Measurements from ENCODE around the gene MAOA.
"Not testable (repeated sequence)": the region's sequence is repeated elsewhere in the genome, so short reads cannot be mapped to it uniquely, and the experiment has no call there.

MAOA gene

GRCh38 chrX:43725227-43725626, 69.1 kb downstream of the MAOA start:
- not testable (repeated sequence) for H3K4me1 ChIP-seq (ENCODE audit: control insufficient read depth, insufficient read depth, low read depth, low read length); H4K8ac ChIP-seq (ENCODE audit: low read length); H3K27ac ChIP-seq (ENCODE audit: low read length, poor library complexity, severe bottlenecking); H2BK12ac ChIP-seq (ENCODE audit: low read length in 2 of 2); H2BK5ac ChIP-seq (ENCODE audit: low read depth, low read length, poor library complexity, severe bottlenecking); H3K9ac ChIP-seq (ENCODE audit: low read length); H2BK15ac ChIP-seq (ENCODE audit: low read depth, poor library complexity, severe bottlenecking); H3K14ac ChIP-seq (ENCODE audit: low read length in 2 of 2); H2AFZ ChIP-seq (ENCODE audit: low read depth, low read length); H3K27me3 ChIP-seq (ENCODE audit: control insufficient read depth in 1 of 2, insufficient read depth in 1 of 2, low read length in 2 of 2); H3K18ac ChIP-seq (ENCODE audit: low read depth in 1 of 2, low read length in 2 of 2); H3K23ac ChIP-seq (ENCODE audit: low read length in 2 of 2); H2BK120ac ChIP-seq (ENCODE audit: low read depth, low read length); H3K4me2 ChIP-seq (ENCODE audit: low read length, poor library complexity, severe bottlenecking); H4K91ac ChIP-seq (ENCODE audit: low read length); H3K4ac ChIP-seq (ENCODE audit: low read depth in 1 of 2, low read length in 2 of 2); H3K4me3 ChIP-seq (ENCODE audit: insufficient read depth in 1 of 2, low read depth in 1 of 2, low read length in 2 of 2); H2AK5ac ChIP-seq (ENCODE audit: low read length, severe bottlenecking); H3K79me1 ChIP-seq (replicated peaks; ENCODE audit: low read length, poor library complexity, severe bottlenecking); DNase-seq; H3K36me3 ChIP-seq (ENCODE audit: control insufficient read depth in 1 of 2, insufficient read depth in 2 of 2, low read depth in 1 of 2, low read length in 2 of 2); H3K9me3 ChIP-seq (ENCODE audit: control insufficient read depth, low read length)
- WGBS, result 70% methylated on average over 5 of the region's 5 CpGs

- not testable (repeated sequence) for H2BK12ac ChIP-seq (ENCODE audit: low read length in 2 of 2); H3K14ac ChIP-seq (ENCODE audit: low read length in 2 of 2); H3K23ac ChIP-seq (ENCODE audit: low read length in 2 of 2); H2BK120ac ChIP-seq (ENCODE audit: low read depth, low read length); H2BK15ac ChIP-seq (ENCODE audit: low read depth, poor library complexity, severe bottlenecking); H3K9ac ChIP-seq (ENCODE audit: low read length); H3K27me3 ChIP-seq (ENCODE audit: control insufficient read depth in 1 of 2, insufficient read depth in 1 of 2, low read length in 2 of 2); H4K91ac ChIP-seq (ENCODE audit: low read length); H3K18ac ChIP-seq (ENCODE audit: low read depth in 1 of 2, low read length in 2 of 2); H3K4me3 ChIP-seq (ENCODE audit: insufficient read depth in 1 of 2, low read depth in 1 of 2, low read length in 2 of 2); DNase-seq; H3K79me1 ChIP-seq (replicated peaks; ENCODE audit: low read length, poor library complexity, severe bottlenecking); H3K4ac ChIP-seq (ENCODE audit: low read depth in 1 of 2, low read length in 2 of 2); H3K4me1 ChIP-seq (ENCODE audit: control insufficient read depth, insufficient read depth, low read depth, low read length); H2AK5ac ChIP-seq (ENCODE audit: low read length, severe bottlenecking); H3K36me3 ChIP-seq (ENCODE audit: control insufficient read depth in 1 of 2, insufficient read depth in 2 of 2, low read depth in 1 of 2, low read length in 2 of 2); H4K8ac ChIP-seq (ENCODE audit: low read length); H2BK5ac ChIP-seq (ENCODE audit: low read depth, low read length, poor library complexity, severe bottlenecking); H3K4me2 ChIP-seq (ENCODE audit: low read length, poor library complexity, severe bottlenecking); H3K9me3 ChIP-seq (ENCODE audit: control insufficient read depth, low read length); H2AFZ ChIP-seq (ENCODE audit: low read depth, low read length); H3K27ac ChIP-seq (ENCODE audit: low read length, poor library complexity, severe bottlenecking)
- WGBS, result 96% methylated on average over 4 of the region's 6 CpGs
Observed at GRCh38 chrX:43727254-43727653, 71.2 kb downstream of the MAOA start.

GRCh38 chrX:43728002-43728401, 71.9 kb downstream of the MAOA start:
- Histone ChIP-seq H4K8ac (ENCODE audit: low read length) (no peak overlapping the region), H2BK120ac (ENCODE audit: low read depth, low read length) (no peak overlapping the region), H3K9ac (ENCODE audit: low read length) (no peak overlapping the region), H3K27ac (ENCODE audit: low read length, poor library complexity, severe bottlenecking) (no peak overlapping the region), H3K4me2 (ENCODE audit: low read length, poor library complexity, severe bottlenecking) (no peak overlapping the region), H2BK15ac (ENCODE audit: low read depth, poor library complexity, severe bottlenecking) (no peak overlapping the region), H3K36me3 (ENCODE audit: control insufficient read depth in 1 of 2, insufficient read depth in 2 of 2, low read depth in 1 of 2, low read length in 2 of 2) (no peaks in the 10 kb centered on the region), H3K18ac (ENCODE audit: low read depth in 1 of 2, low read length in 2 of 2) (no peak overlapping the region), H3K23ac (ENCODE audit: low read length in 2 of 2) (no peak overlapping the region), H3K27me3 (ENCODE audit: control insufficient read depth in 1 of 2, insufficient read depth in 1 of 2, low read length in 2 of 2) (no peaks in the 10 kb centered on the region), H2AFZ (ENCODE audit: low read depth, low read length) (no peak overlapping the region), H3K14ac (ENCODE audit: low read length in 2 of 2) (no peak overlapping the region), H3K79me1 (replicated peaks; ENCODE audit: low read length, poor library complexity, severe bottlenecking) (no peaks in the 10 kb centered on the region), H3K4ac (ENCODE audit: low read depth in 1 of 2, low read length in 2 of 2) (no peak overlapping the region), H2AK5ac (ENCODE audit: low read length, severe bottlenecking) (no peak overlapping the region), H2BK5ac (ENCODE audit: low read depth, low read length, poor library complexity, severe bottlenecking) (no peak overlapping the region), H3K4me3 (ENCODE audit: insufficient read depth in 1 of 2, low read depth in 1 of 2, low read length in 2 of 2) (no peak overlapping the region), H2BK12ac (ENCODE audit: low read length in 2 of 2) (no peak overlapping the region), H3K4me1 (ENCODE audit: control insufficient read depth, insufficient read depth, low read depth, low read length) (no peaks in the 10 kb centered on the region), H3K9me3 (ENCODE audit: control insufficient read depth, low read length) (no peaks in the 10 kb centered on the region), H4K91ac (ENCODE audit: low read length) (no peak overlapping the region)
- no peak for DNase-seq
- 94% methylated on average over 4 of the region's 5 CpGs for WGBS

GRCh38 chrX:43728966-43729365, 72.9 kb downstream of the MAOA start:
- H3K4me1 ChIP-seq (ENCODE audit: control insufficient read depth, insufficient read depth, low read depth, low read length), result no peaks in the 10 kb centered on the region
- H3K4me3 ChIP-seq (ENCODE audit: insufficient read depth in 1 of 2, low read depth in 1 of 2, low read length in 2 of 2), result no peak overlapping the region
- H2AK5ac ChIP-seq (ENCODE audit: low read length, severe bottlenecking), result no peak overlapping the region
- no peak overlapping the region for H3K4ac ChIP-seq (ENCODE audit: low read depth in 1 of 2, low read length in 2 of 2)
- no peaks in the 10 kb centered on the region for H3K79me1 ChIP-seq (replicated peaks; ENCODE audit: low read length, poor library complexity, severe bottlenecking)
- no peak overlapping the region for H4K8ac ChIP-seq (ENCODE audit: low read length)
- no peak overlapping the region for H2BK5ac ChIP-seq (ENCODE audit: low read depth, low read length, poor library complexity, severe bottlenecking)
- H3K14ac ChIP-seq (ENCODE audit: low read length in 2 of 2), result no peak overlapping the region
- H2BK12ac ChIP-seq (ENCODE audit: low read length in 2 of 2), result no peak overlapping the region
- 100% methylated on average over 1 of the region's 1 CpG for WGBS
- no peaks in the 10 kb centered on the region for H3K27me3 ChIP-seq (ENCODE audit: control insufficient read depth in 1 of 2, insufficient read depth in 1 of 2, low read length in 2 of 2)
- no peaks in the 10 kb centered on the region for H3K36me3 ChIP-seq (ENCODE audit: control insufficient read depth in 1 of 2, insufficient read depth in 2 of 2, low read depth in 1 of 2, low read length in 2 of 2)
- no peaks in the 10 kb centered on the region for H3K9me3 ChIP-seq (ENCODE audit: control insufficient read depth, low read length)
- H4K91ac ChIP-seq (ENCODE audit: low read length), result no peak overlapping the region
- H2BK120ac ChIP-seq (ENCODE audit: low read depth, low read length), result no peak overlapping the region
- H3K9ac ChIP-seq (ENCODE audit: low read length), result no peak overlapping the region
- no peak overlapping the region for H3K27ac ChIP-seq (ENCODE audit: low read length, poor library complexity, severe bottlenecking)
- H2BK15ac ChIP-seq (ENCODE audit: low read depth, poor library complexity, severe bottlenecking), result no peak overlapping the region
- no peak for DNase-seq
- no peak overlapping the region for H3K23ac ChIP-seq (ENCODE audit: low read length in 2 of 2)
- H3K18ac ChIP-seq (ENCODE audit: low read depth in 1 of 2, low read length in 2 of 2), result no peak overlapping the region
- no peak overlapping the region for H3K4me2 ChIP-seq (ENCODE audit: low read length, poor library complexity, severe bottlenecking)
- no peak overlapping the region for H2AFZ ChIP-seq (ENCODE audit: low read depth, low read length)
